ENCODE data around the gene GABBR1. TPM values are rescaled to one million over a fixed set of nuclear protein-coding genes. Genes with fewer than 3 reads are reported as not detected.

The GABBR1 gene
- polyA plus RNA-seq, 1 experiment, result 16.3 TPM

GRCh38 chr6:29532320-29532951 lies 100.5 kb downstream of the GABBR1 start:
- TF ChIP-seq, protein P1, sequence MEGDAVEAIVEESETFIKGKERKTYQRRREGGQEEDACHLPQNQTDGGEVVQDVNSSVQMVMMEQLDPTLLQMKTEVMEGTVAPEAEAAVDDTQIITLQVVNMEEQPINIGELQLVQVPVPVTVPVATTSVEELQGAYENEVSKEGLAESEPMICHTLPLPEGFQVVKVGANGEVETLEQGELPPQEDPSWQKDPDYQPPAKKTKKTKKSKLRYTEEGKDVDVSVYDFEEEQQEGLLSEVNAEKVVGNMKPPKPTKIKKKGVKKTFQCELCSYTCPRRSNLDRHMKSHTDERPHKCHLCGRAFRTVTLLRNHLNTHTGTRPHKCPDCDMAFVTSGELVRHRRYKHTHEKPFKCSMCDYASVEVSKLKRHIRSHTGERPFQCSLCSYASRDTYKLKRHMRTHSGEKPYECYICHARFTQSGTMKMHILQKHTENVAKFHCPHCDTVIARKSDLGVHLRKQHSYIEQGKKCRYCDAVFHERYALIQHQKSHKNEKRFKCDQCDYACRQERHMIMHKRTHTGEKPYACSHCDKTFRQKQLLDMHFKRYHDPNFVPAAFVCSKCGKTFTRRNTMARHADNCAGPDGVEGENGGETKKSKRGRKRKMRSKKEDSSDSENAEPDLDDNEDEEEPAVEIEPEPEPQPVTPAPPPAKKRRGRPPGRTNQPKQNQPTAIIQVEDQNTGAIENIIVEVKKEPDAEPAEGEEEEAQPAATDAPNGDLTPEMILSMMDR (IDR thresholded peaks at IDR 0.05; ENCODE audit: insufficient read depth, low read depth, low read length), result no peak
- Histone ChIP-seq H3K36me3 (ENCODE audit: control insufficient read depth, insufficient read depth, low read length) (no peaks in the 10 kb centered on the region; the same call in 1 of the 2 replicates), H3K27me3 (ENCODE audit: control insufficient read depth, insufficient read depth, low read length) (no peaks in the 10 kb centered on the region), H3K4me3 (ENCODE audit: low read depth, low read length) (no peak overlapping the region)
- POLR2A ChIA-PET, result no interaction called here
- CTCF ChIA-PET, result no interaction called here
- no peak for DNase-seq (ENCODE audit: low read depth)

GRCh38 chr6:29531668-29532067 lies 101.3 kb downstream of the GABBR1 start:
- Histone ChIP-seq H3K4me3 (ENCODE audit: low read depth, low read length) (no peak overlapping the region), H3K36me3 (ENCODE audit: control insufficient read depth, insufficient read depth, low read length) (no peaks in the 10 kb centered on the region; the same call in 1 of the 2 replicates), H3K27me3 (ENCODE audit: control insufficient read depth, insufficient read depth, low read length) (no peaks in the 10 kb centered on the region)
- no peak for DNase-seq (ENCODE audit: low read depth)
- POLR2A ChIA-PET, result no interaction called here
- TF ChIP-seq, protein P1 (IDR thresholded peaks at IDR 0.05; ENCODE audit: insufficient read depth, low read depth, low read length), result no peak
- CTCF ChIA-PET, result no interaction called here

- no peak overlapping the region for H3K4me3 ChIP-seq (ENCODE audit: low read depth, low read length)
- TF ChIP-seq, protein P1 (IDR thresholded peaks at IDR 0.05; ENCODE audit: insufficient read depth, low read depth, low read length), result no peak
- no peaks in the 10 kb centered on the region; the same call in 1 of the 2 replicates for H3K36me3 ChIP-seq (ENCODE audit: control insufficient read depth, insufficient read depth, low read length)
- DNase-seq (ENCODE audit: low read depth), result no peak
- CTCF ChIA-PET, result no interaction called here
- H3K27me3 ChIP-seq (ENCODE audit: control insufficient read depth, insufficient read depth, low read length), result no peaks in the 10 kb centered on the region
- POLR2A ChIA-PET, result no interaction called here
Measured at GRCh38 chr6:29530671-29531310, 102.2 kb downstream of the GABBR1 start.

DNA sequence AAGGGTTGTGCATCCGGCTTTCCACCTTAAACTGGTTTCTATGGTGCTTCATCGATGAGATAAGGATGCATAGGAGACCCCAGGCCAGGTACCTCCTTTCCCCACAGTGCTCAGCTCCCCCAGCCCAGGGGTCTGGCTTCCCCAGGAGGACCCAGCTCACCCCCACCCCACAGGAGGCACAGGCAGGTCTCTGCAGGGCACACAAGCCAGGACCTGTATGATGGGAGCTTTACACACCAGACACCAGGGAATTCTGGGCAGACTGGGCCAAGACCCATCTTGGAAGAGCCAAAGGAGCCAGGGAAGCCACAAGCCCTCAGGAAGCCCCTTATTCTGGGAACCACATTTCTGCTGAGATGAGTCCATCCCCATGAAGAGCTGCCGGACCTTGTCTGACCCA lies 103.0 kb downstream of the GABBR1 start:
- H3K36me3 ChIP-seq (ENCODE audit: control insufficient read depth, insufficient read depth, low read length), result no peaks in the 10 kb centered on the region; the same call in 1 of the 2 replicates
- ChIA-PET CTCF (interaction anchor here (1.3 kb wide), 1 partner anchor 123 kb away, joined by 4 read pairs; no protein-coding TSS in a partner anchor), POLR2A (no interaction called here)
- TF ChIP-seq, protein P1 (IDR thresholded peaks at IDR 0.05; ENCODE audit: insufficient read depth, low read depth, low read length), result no peak
- no peak overlapping the region for H3K4me3 ChIP-seq (ENCODE audit: low read depth, low read length)
- DNase-seq (ENCODE audit: low read depth), result no peak
- no peaks in the 10 kb centered on the region for H3K27me3 ChIP-seq (ENCODE audit: control insufficient read depth, insufficient read depth, low read length)

DNA sequence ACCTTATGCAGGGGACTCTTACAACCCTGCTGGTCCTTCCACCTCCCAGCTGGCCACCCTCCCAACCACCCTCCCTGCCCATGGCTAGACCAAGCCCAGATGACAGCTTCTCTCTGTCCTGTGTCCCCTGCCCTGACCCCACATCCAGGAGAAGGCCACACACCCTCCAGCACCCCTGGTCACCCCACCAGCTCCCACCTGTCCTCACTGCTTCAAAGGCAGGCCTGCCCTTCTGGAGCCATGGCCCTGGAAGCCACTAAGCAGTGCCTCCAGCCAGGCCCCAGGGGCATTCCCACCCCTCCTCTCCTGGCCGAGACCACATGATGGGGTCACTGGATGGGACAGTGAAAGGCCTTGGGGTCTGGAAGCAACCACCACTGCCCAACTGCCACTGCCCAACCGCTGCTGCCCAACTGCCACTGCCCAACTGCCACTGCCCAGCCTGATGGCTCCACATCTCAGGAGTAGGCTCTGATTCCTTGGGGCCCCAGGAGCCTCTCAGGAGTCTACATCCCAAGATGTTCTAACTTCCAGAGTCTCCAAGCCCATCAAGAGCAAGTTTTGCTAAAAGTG lies 103.9 kb downstream of the GABBR1 start:
- ChIA-PET CTCF (interaction anchor here (1.3 kb wide), 1 partner anchor 124 kb away, joined by 4 read pairs; no protein-coding TSS in a partner anchor), POLR2A (no interaction called here)
- no peaks in the 10 kb centered on the region for H3K27me3 ChIP-seq (ENCODE audit: control insufficient read depth, insufficient read depth, low read length)
- H3K4me3 ChIP-seq (ENCODE audit: low read depth, low read length), result no peak overlapping the region
- no peaks in the 10 kb centered on the region for H3K36me3 ChIP-seq (ENCODE audit: control insufficient read depth, insufficient read depth, low read length)
- DNase-seq (ENCODE audit: low read depth), result no peak
- TF ChIP-seq, protein P1 (IDR thresholded peaks at IDR 0.05; ENCODE audit: insufficient read depth, low read depth, low read length), result no peak

Measured in BJ (cell line).